GM18858 (cell line): ENCODE results near the gene CORO7.

ENCODE experiments used
- ATAC-seq: cut with Tn5 transposase; IDR thresholded peaks from one replicate; pipeline ENCODE4 v1.9.1; 2021; ENCODE audit not compliant: unreplicated experiment

The CORO7 gene

GRCh38 chr16:4426722-4427372 lies 10.5 kb upstream of the CORO7 start:
- no peak for ATAC-seq

- no peak for ATAC-seq
Observed at GRCh38 chr16:4426021-4426684, 9.8 kb upstream of the CORO7 start.

GRCh38 chr16:4425378-4426020 lies 9.1 kb upstream of the CORO7 start, which contains the start of gene DNAJA3:
Gene DNAJA3 (plus strand): TSS chr16:4425868. CDS start chr16:4425882, 14 bp downstream.
- ATAC-seq, result peak; percentile 77

- no peak for ATAC-seq
Observed at GRCh38 chr16:4420505-4421105, 4.2 kb upstream of the CORO7 start.

- no peak for ATAC-seq
Observed at GRCh38 chr16:4419402-4419959, 3.1 kb upstream of the CORO7 start.

GRCh38 chr16:4415538-4416199 lies 727 bp downstream of the CORO7 start:
- peak; percentile 1 for ATAC-seq

GRCh38 chr16:4414187-4414917 lies 2.0 kb downstream of the CORO7 start:
- peak; percentile 63 for ATAC-seq

- ATAC-seq, result no peak
Observed at GRCh38 chr16:4412854-4413253, 3.5 kb downstream of the CORO7 start.

GRCh38 chr16:4412159-4412558 lies 4.2 kb downstream of the CORO7 start:
- ATAC-seq, result no peak

- ATAC-seq, result no peak
Observed at GRCh38 chr16:4411684-4412083, 4.7 kb downstream of the CORO7 start.

- no peak for ATAC-seq
Observed at GRCh38 chr16:4410335-4411075, 5.9 kb downstream of the CORO7 start.

GRCh38 chr16:4409081-4409932 lies 7.1 kb downstream of the CORO7 start:
- ATAC-seq, result no peak

- no peak for ATAC-seq
Observed at GRCh38 chr16:4408323-4408690, 8.1 kb downstream of the CORO7 start.

- no peak for ATAC-seq
Observed at GRCh38 chr16:4407543-4408322, 8.7 kb downstream of the CORO7 start.

GRCh38 chr16:4404967-4405696 lies 11.3 kb downstream of the CORO7 start:
- ATAC-seq, result no peak

- ATAC-seq, result no peak
Observed at GRCh38 chr16:4404247-4404966, 12.0 kb downstream of the CORO7 start.
